VCaP (cell line): ENCODE results near the gene CENPW.

Source experiments
- H3K27ac ChIP-seq: fragments of 450-650 bp; 2 replicates; pipeline ENCODE4 v1.5.1; 2017
- CTCF ChIP-seq: fragments of 450-650 bp; conservative IDR thresholded peaks from 2 replicates; pipeline ENCODE4 v1.5.1; 2017; ENCODE audit warnings: mild to moderate bottlenecking, moderate library complexity

The CENPW gene

GRCh38 chr6:126312013-126312665, 27.8 kb upstream of the CENPW start:
- no peak overlapping the region for H3K27ac ChIP-seq
- TF ChIP-seq CTCF: peak; percentile 36; the same call in 1 of the 2 replicates

GRCh38 chr6:126313941-126314340, 26.0 kb upstream of the CENPW start:
- no peak for TF ChIP-seq CTCF
- H3K27ac ChIP-seq: no peak overlapping the region

GRCh38 chr6:126318797-126319196, 21.1 kb upstream of the CENPW start:
- no peak for TF ChIP-seq CTCF

GRCh38 chr6:126333729-126334128, 6.2 kb upstream of the CENPW start:
- no peak for TF ChIP-seq CTCF
- H3K27ac ChIP-seq: no peak overlapping the region

More at GRCh38 chr6:126318797-126319196, 21.1 kb upstream of the CENPW start:
- no peak overlapping the region for H3K27ac ChIP-seq

- no peak overlapping the region for H3K27ac ChIP-seq
- peak; percentile 45 for TF ChIP-seq CTCF
Observed at GRCh38 chr6:126335210-126335609, 4.7 kb upstream of the CENPW start.

- TF ChIP-seq CTCF: no peak
- no peak overlapping the region for H3K27ac ChIP-seq
Observed at GRCh38 chr6:126337323-126337722, 2.6 kb upstream of the CENPW start.

GRCh38 chr6:126341126-126341525, 1.2 kb downstream of the CENPW start:
- peak overlapping the region; percentile 57; the same call in 1 of the 2 replicates for H3K27ac ChIP-seq
- no peak for TF ChIP-seq CTCF
